ENCODE results near the gene CLCF1.
"Not testable (repeated sequence)": the region's sequence is repeated elsewhere in the genome, so short reads cannot be mapped to it uniquely, and the experiment has no call there.

CLCF1 gene

GRCh38 chr11:67320011-67320410 lies 53.4 kb downstream of the CLCF1 start:
- DNase-seq = no peak

GRCh38 chr11:67318876-67319275 lies 54.5 kb downstream of the CLCF1 start:
- not testable (repeated sequence) for DNase-seq

DNA sequence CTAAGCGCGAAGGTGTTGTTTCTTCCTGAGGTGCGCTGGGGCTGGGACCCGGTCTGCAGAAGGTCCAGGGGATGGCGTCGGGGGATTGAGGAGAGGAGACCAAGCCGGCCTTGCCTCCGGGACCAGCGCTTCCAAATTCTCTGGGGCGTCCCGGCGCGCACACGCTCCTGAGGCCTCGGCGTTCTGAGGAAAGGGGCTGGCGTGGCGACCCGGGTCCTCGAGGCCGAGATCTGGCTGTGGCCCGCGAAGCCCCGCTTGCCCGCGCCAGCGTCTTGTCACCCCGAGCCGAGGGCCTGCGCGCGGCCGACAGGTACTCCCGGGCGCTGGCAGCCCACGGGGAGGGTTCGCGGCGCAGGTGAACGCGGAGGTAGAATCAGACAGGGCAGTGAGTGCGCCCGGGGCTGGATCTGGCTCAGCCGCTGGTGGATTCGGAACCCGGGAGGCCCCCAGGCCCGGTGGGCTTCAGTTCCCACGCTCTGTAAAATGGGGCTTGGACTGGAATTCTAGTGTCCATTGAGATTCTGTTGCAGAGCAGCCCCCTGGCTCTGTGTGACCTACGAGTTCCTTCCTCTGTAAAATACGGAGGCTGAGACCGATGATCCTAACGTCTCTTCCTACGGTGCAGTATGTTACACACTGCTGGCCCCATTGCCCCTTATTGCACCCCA lies 55.4 kb downstream of the CLCF1 start:
- no peak for DNase-seq

GRCh38 chr11:67317205-67317887 lies 56.1 kb downstream of the CLCF1 start:
- peak; percentile 98 for DNase-seq

GRCh38 chr11:67316882-67317204 lies 56.6 kb downstream of the CLCF1 start:
- no peak for DNase-seq

- DNase-seq = no peak
These were observed 58.0 kb downstream of the CLCF1 start for GRCh38 chr11:67315325-67315909.

GRCh38 chr11:67314218-67314617 lies 59.2 kb downstream of the CLCF1 start:
- DNase-seq = no peak

All from stimulated activated CD4-positive, alpha-beta T cell treated with anti-CD3 and anti-CD28 coated beads, Interleukin-12 subunit alpha, Interleukin-12 subunit beta, amount 100 ng/mL, for 4 hours (primary cell).